GM12874 (cell line): ENCODE results near the gene RBP4.

ENCODE experiments used
- TF ChIP-seq, protein P1 (sequence below): IDR thresholded peaks from 2 replicates; pipeline ENCODE4 v1.5.1; 2011; ENCODE audit warnings: low read depth, mild to moderate bottlenecking, control low read depth, low read length, moderate library complexity; ENCODE audit not compliant: insufficient read depth

RBP4 gene

DNA sequence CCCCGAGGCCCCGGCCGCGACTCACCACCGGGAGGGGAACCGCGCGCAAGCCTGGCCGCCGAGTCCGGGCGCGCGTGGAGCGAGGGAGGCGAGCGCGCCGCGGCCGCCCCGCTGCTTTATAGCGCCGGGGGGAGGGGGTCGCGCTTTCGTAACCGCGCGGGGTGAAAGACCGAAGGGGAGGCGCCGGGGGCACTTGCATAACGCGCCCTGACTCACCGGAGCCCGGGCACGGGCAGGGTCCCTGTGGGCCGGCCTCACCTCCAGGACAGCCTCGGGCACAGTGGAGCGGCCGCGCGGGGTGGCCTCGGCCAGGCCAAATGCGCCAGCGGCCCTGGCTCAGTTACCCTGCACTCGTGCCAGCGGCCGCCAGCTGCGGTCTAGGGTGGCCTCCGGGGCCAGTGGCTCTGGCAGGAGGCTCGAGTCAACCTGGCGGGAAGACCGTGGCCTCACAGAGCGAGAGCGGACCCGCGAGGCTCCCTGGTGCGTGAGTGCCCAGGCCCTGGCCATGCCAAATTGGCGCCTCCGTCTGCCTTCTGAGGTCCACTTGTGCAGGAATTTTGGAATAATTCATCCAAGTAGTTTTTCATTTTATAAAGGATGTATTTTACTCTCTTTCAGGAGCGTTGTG, at the start of gene RBP4:
RBP4 (minus strand) TSS at position 90 of the 628 bp plus-strand sequence. CDS start 207 bp downstream, outside the sequence.
- TF ChIP-seq, protein P1, sequence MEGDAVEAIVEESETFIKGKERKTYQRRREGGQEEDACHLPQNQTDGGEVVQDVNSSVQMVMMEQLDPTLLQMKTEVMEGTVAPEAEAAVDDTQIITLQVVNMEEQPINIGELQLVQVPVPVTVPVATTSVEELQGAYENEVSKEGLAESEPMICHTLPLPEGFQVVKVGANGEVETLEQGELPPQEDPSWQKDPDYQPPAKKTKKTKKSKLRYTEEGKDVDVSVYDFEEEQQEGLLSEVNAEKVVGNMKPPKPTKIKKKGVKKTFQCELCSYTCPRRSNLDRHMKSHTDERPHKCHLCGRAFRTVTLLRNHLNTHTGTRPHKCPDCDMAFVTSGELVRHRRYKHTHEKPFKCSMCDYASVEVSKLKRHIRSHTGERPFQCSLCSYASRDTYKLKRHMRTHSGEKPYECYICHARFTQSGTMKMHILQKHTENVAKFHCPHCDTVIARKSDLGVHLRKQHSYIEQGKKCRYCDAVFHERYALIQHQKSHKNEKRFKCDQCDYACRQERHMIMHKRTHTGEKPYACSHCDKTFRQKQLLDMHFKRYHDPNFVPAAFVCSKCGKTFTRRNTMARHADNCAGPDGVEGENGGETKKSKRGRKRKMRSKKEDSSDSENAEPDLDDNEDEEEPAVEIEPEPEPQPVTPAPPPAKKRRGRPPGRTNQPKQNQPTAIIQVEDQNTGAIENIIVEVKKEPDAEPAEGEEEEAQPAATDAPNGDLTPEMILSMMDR = no peak

DNA sequence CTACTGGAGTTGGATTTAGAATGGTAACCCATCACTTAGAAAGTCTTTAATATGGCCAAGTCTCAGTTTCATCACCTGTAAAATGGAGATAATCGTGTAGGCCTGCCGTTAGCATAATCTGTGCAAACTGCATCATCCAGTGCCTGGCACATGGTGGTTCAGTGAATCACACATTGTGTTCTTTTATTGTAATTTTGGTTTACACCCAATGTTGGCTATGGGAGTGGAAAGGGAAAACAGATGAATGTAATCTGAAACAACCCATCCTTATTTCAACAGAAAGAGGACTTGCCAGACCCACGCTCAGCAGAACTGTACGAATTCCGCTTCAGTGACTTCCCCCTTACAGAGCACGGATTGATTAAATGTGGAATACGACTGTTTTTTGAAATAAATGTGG, 38.8 kb upstream of the RBP4 start:
- TF ChIP-seq, protein P1 = no peak

DNA sequence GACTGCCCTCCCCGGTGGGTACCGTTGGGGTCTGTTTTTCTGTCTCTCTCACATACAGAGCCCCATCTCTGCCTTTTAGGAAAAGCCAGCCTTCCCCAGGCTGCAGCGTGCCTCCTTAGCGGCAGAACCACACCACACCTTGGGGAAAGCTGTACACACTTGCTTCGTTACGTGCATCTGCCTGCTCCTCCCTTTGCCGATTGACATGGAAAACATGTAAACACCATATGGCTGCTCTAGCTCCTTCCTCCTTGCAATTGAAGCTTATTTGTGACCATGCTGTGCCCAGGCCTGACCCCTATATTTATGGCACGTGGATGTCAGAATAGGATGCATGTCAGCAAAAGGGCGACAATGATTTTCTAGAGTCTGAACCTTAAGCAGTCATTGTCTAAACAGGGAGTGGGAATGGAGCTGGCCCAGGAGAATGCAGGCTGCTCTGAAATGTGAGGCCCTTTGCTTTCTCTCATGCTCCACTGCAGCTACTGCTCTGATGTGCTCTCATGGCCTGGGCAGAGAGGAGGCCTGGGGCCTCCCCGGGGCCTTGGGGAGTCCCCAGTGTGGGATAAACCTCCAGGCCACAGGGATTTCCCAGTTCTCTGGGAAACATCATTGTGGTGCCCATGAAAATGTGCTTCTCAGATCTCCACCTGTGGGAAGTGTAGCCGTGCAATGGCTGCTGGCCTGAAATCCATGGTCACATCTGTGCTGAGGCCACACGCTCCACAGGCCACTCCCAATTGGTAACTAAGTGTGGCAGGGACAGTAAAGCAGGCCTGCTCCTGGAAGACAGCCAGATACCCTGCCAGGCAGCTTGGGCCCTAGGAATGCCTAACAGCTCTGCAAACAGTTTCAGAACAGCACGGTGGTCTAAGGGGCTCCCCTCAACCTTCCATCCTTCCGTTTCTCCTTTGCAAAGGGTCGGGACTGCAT, 29.9 kb upstream of the RBP4 start:
- TF ChIP-seq, protein P1 = no peak

DNA sequence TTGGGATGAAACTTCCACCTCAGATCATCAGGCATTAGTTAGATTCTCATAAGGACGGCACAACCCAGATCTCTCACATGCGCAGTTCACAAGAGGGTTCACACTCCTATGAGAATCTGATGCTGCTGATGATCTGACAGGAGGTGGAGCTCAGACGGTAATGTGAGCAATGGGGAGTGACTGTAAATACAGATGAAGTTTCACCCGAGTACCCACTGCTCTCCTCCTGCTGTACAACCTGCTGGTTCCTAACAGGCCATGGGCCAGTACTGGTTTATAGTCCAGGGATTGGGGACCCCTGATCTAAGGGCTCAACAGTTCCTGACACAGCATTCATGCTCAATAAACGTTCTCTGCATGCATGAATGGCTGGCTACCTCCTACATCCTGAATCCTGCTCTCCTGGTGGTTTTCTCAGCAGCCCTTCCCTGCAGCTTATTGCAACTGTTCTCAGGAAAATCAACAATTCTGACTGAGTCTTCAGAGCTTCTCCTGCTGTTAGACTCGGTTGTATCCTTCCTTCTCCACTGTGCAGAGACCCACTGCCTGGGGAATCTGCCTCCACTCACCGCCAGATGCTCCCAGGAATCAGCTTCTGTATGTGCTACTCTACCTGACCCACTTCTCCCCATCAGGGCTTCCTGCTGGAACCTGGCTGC, 28.7 kb upstream of the RBP4 start:
- TF ChIP-seq, protein P1 = no peak

DNA sequence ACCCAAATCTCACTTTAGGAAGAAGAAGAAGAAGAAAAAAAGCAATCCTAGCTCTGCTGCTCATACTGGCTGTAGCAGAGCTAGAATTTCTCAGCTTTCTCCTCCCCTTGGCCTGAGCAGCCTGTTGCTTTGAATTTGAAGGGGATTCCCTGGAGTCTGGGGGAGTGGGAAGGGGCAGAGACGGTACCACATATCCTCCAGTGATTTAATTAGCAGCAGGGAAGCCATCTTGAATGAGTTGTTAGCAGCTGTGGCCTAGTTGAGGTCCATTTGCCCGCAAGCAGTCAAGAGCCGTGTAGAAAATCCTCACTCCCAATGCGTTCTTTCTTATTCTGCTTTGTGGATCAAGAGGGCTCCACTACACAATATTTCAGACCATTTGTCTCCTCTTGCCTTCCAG, 27.8 kb upstream of the RBP4 start:
- TF ChIP-seq, protein P1 = no peak

DNA sequence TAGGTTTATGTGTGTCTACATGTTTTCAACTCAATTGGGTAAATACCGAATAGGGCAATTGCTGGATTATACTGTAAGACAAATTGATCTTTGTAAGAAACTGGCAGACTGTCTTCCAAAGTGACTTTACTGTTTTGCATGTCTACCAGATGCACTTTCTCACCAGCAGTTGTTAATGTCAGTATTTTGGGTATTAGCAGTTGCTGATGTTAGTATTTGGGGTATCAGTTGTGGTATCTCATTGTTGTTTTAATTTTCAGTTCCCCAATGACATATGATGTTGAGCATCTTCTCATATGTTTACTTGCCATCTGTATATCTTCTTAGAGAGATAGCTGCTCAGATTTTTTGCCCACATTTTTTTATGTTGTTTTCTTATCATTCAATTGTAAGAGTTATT, 21.9 kb upstream of the RBP4 start:
- TF ChIP-seq, protein P1 = no peak

DNA sequence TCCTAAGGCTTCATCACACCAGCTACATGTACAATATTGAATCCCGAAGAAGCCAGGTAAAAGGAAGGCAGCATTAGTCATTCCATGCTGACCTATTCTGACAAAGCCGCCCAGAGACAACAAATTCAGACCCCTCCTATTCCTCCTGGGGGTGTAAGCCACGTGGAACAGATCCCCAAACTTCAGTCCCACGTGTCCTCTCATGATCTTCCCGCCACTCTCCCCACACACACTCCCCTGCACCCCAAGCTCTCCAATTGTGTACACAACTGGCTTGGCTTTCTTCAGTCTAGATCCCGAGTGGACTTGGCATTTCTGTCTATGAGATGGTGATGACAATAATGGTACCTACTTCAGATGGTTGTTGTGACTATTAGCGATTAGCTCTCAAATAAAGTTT, 19.9 kb upstream of the RBP4 start:
- TF ChIP-seq, protein P1 = no peak
